Heart left ventricle (tissue), 16 donors: ENCODE measurements around the gene SORCS2. TPM values are rescaled to one million over a fixed set of nuclear protein-coding genes. Genes with fewer than 3 reads are reported as not detected.

Experiments used
- ATAC-seq, 4 donors: fragments of 200-7000 bp; cut with Tn5 transposase; one replicate each; pipeline ENCODE4 v1.9.1; 2020 to 2022; ENCODE audit warnings: moderate library complexity in 4 of 4, mild to moderate bottlenecking in 3 of 4, moderate number of reproducible peaks in 1 of 4
- DNase-seq, 5 donors: peaks; one replicate each; pipeline ENCODE4 v3.0.0-alpha.2; 2020
- H3K27ac ChIP-seq, 12 donors: fragments of 200-600 bp; sonication (generic) in 4 of 12; one replicate each; pipeline versions ENCODE4 v1.5.0 to v1.8.0; 2016 to 2022; ENCODE audit warnings: mild to moderate bottlenecking in 2 of 12
- H3K27me3 ChIP-seq, 9 donors: fragments of 200-600 bp; sonication (generic) in 2 of 9; one replicate each; pipeline versions ENCODE4 v1.5.1 to v1.8.0; 2016 to 2022; ENCODE audit warnings: mild to moderate bottlenecking in 3 of 9
- H3K36me3 ChIP-seq, 9 donors: fragments of 200-600 bp; sonication (generic) in 2 of 9; one replicate each; pipeline versions ENCODE4 v1.5.0 to v1.8.0; 2018 to 2022; ENCODE audit warnings: mild to moderate bottlenecking in 2 of 9
- H3K4me1 ChIP-seq, 12 donors: fragments of 200-600 bp; sonication (generic) in 4 of 12; one replicate each; pipeline versions ENCODE4 v1.5.0 to v1.8.0; 2016 to 2022; ENCODE audit warnings: mild to moderate bottlenecking in 3 of 12
- H3K4me3 ChIP-seq, 12 donors: fragments of 200-600 bp; sonication (generic) in 4 of 12; one replicate each; pipeline versions ENCODE4 v1.5.0 to v1.8.0; 2017 to 2022; ENCODE audit warnings: mild to moderate bottlenecking in 9 of 12, moderate library complexity in 4 of 12
- H3K9me3 ChIP-seq, 12 donors: fragments of 200-600 bp; sonication (generic) in 4 of 12; one replicate each; pipeline versions ENCODE4 v1.5.0 to v1.8.0; 2016 to 2022; ENCODE audit warnings: mild to moderate bottlenecking in 1 of 12
- CTCF ChIP-seq, 12 donors: fragments of 200-600 bp; sonication (generic) in 4 of 12; IDR thresholded peaks; one replicate each; pipeline versions ENCODE4 v1.5.0 to v1.8.0; 2018 to 2022; ENCODE audit warnings: antibody characterized with exemption in 12 of 12, mild to moderate bottlenecking in 5 of 12
- POLR2A ChIP-seq, 2 donors: fragments of 450-650 bp; IDR thresholded peaks; one replicate each; pipeline ENCODE4 v1.6.1; 2017; ENCODE audit warnings: antibody characterized with exemption in 2 of 2, mild to moderate bottlenecking in 2 of 2, moderate library complexity in 2 of 2
- WGBS, 4 donors: extraction: QIAGEN DNeasy Blood & Tissue Kit in 2 of 4; methylation state at CpG; one replicate each; pipeline versions ENCODE4 v1.1.5 to v1.1.7; 2013 to 2018; 5-methylcytosine and 5-hydroxymethylcytosine counted together
- intact Hi-C, 10 donors: fragments of 100-400 bp; cut with DNase I; formaldehyde crosslinking; loops; one replicate each; pipeline versions ENCODE4 v1.11.1 to v1.14.2; 2022
- polyA plus RNA-seq, 2 donors: library from polyadenylated mRNA; stranded (reverse); fragments of 200-250 nt; gene quantifications; one replicate each; pipeline ENCODE4 v1.2.3, GENCODE V29; 2013
- total RNA-seq, 9 donors: library from RNA; depleted of rRNA in 2 of 9; stranded (reverse); fragments of >200 nt in 2 of 9; fragmentation: NEBNext Ultra II Directional in 3 of 9; extraction: Animal tissue kit (Norgen Biotek cat#: 25700) in 3 of 9; gene quantifications; one replicate each; pipeline versions ENCODE4 v1.1.0 to v1.2.4, GENCODE V29; 2016 to 2023
- donor health status: ischemic (EF 13 %, LVEDD 7.1; RV severe dilation, severe dysfunction).
- donor health status: healthy with polysubstance abuse.
- donor health status: DM: no; HTN: yes; CAD: no.
- donor health status: DM: no; HTN: no; CAD: no.
- donor health status: ischemic (EF 25% LVEDD 6.9; RV normal size, moderate dysfunction).
- donor health status: ischemic (EF 25% LVEDD 5.7; RV mildly dilated, moderate dysfunction).
- donor health status: healthy.
- donor health status: DM: yes; HTN: yes; CAD: no.
- donor health status: ischemic (EF 35%, LVEDD 5.7; RV mildly dilated, moderate dysfunction).
- donor health status: nonischemic (EF 11% LVEDD 7.7; RV severe dilation, severe dysfunction).
- donor health status: DM: yes; HTN: yes; CAD: no.
- donor health status: PGD.
- donor health status: ischemic (EF 29% LVEDD 5.4; RV normal size, mild dysfunction).
- donor health status: nonischemic (EF 23%, LVEDD 6.1; RV moderate dilation, normal function).

Gene SORCS2
- total and polyA plus RNA-seq, 11 donors: 0.28 to 5.5 (median 2.4) TPM

- Histone ChIP-seq H3K9me3 (no peaks in the 10 kb centered on the region), H3K27ac (no peak overlapping the region), H3K36me3 (no peaks in the 10 kb centered on the region), H3K4me3 (no peak overlapping the region), H3K4me1 (peaks cover 0 to 6% (median under 1%) of the 10 kb centered on the region in 12 donors), H3K27me3 (peaks cover 0 to 13% (median 0%) of the 10 kb centered on the region in 9 donors)
- 24 to 36% (median 28%) methylated on average over 17 to 33 of the region's 33 CpGs for WGBS, 4 donors
- TF ChIP-seq CTCF (IDR thresholded peaks at IDR 0.05) (peak; percentile 73 to 90 (median 84)), POLR2A (IDR thresholded peaks at IDR 0.05) (no peak)
- peak; percentile 36 to 83 (median 62) for ATAC-seq
- DNase-seq: peak; percentile 44 to 81 (median 59)
- intact Hi-C loops: loop anchor here (2.0 to 10.0 kb wide), 10 partner anchors 257 to 527 kb away; partner anchors contain the start of gene SORCS2 (in 8 of the 10)
Observed at GRCh38 chr4:7719354-7720174, 527.2 kb downstream of the SORCS2 start.

GRCh38 chr4:7721984-7722551 lies 529.7 kb downstream of the SORCS2 start:
- peaks cover 0 to 6% (median under 1%) of the 10 kb centered on the region in 12 donors for H3K4me1 ChIP-seq
- DNase-seq (no peak), ATAC-seq (peak in 1 of 4 donors; percentile 56)
- TF ChIP-seq CTCF (IDR thresholded peaks at IDR 0.05) (peak in 5 of 12 donors; percentile 15 to 34 (median 24)), POLR2A (IDR thresholded peaks at IDR 0.05) (no peak)
- 62 to 77% (median 69%) methylated on average over 13 of the region's 13 CpGs for WGBS, 4 donors
- no peak overlapping the region for H3K27ac ChIP-seq
- H3K4me3 ChIP-seq: no peak overlapping the region
- peaks cover 0 to 13% (median 0%) of the 10 kb centered on the region in 9 donors for H3K27me3 ChIP-seq
- intact Hi-C loops: loop anchor here in 4 of 10 donors (2.0 to 10.0 kb wide), 3 partner anchors 417 to 530 kb away; partner anchors contain the start of gene SORCS2 (in 2 of the 4)
- H3K9me3 ChIP-seq: no peaks in the 10 kb centered on the region
- no peaks in the 10 kb centered on the region for H3K36me3 ChIP-seq

GRCh38 chr4:7722766-7723387 lies 530.5 kb downstream of the SORCS2 start:
- Histone ChIP-seq H3K27ac (no peak overlapping the region), H3K9me3 (no peaks in the 10 kb centered on the region), H3K36me3 (no peaks in the 10 kb centered on the region), H3K27me3 (peaks cover 0 to 13% (median 0%) of the 10 kb centered on the region in 9 donors), H3K4me1 (peaks cover 0 to 6% (median under 1%) of the 10 kb centered on the region in 12 donors), H3K4me3 (no peak overlapping the region)
- TF ChIP-seq CTCF (IDR thresholded peaks at IDR 0.05): no peak
- TF ChIP-seq POLR2A (IDR thresholded peaks at IDR 0.05): no peak
- intact Hi-C loops: loop anchor here in 4 of 10 donors (2.0 to 10.0 kb wide), 3 partner anchors 418 to 531 kb away; partner anchors contain the start of gene SORCS2 (in 2 of the 4)
- no peak for DNase-seq
- 69 to 78% (median 73%) methylated on average over 22 of the region's 22 CpGs for WGBS, 4 donors
- ATAC-seq: no peak
